Nephron (organoid): ENCODE measurements around the gene SMARCC1.

Experiments used
- H3K27ac Mint-ChIP-seq, 3 experiments: 2 replicates each; pipeline ENCODE4 v1.8.0; 2020; ENCODE audit warnings: mixed read lengths in 3 of 3, mild to moderate bottlenecking in 2 of 3, moderate library complexity in 1 of 3
- H3K27me3 Mint-ChIP-seq: 2 replicates; pipeline ENCODE4 v1.8.0; 2021; ENCODE audit warnings: low read depth, mild to moderate bottlenecking, moderate library complexity, mixed read lengths
- H3K36me3 Mint-ChIP-seq: 2 replicates; pipeline ENCODE4 v1.8.0; 2020; ENCODE audit warnings: low read depth, mixed read lengths
- H3K4me1 Mint-ChIP-seq: 2 replicates; pipeline ENCODE4 v1.8.0; 2020; ENCODE audit warnings: mixed read lengths
- H3K4me3 Mint-ChIP-seq, 3 experiments: 2 replicates each; pipeline ENCODE4 v1.8.0; 2020; ENCODE audit warnings: mild to moderate bottlenecking in 3 of 3, mixed read lengths in 3 of 3, moderate library complexity in 2 of 3
- H3K9me3 Mint-ChIP-seq: 2 replicates; pipeline ENCODE4 v1.8.0; 2020; ENCODE audit warnings: mixed read lengths
- TF ChIP-seq, protein P1 (sequence below), 3 experiments: fragments of 200-600 bp; sonication (generic); IDR thresholded peaks; one replicate each; pipeline ENCODE4 v1.5.0; 2021; ENCODE audit warnings: antibody characterized with exemption in 3 of 3; ENCODE audit not compliant: unreplicated experiment in 3 of 3

The SMARCC1 gene

DNA sequence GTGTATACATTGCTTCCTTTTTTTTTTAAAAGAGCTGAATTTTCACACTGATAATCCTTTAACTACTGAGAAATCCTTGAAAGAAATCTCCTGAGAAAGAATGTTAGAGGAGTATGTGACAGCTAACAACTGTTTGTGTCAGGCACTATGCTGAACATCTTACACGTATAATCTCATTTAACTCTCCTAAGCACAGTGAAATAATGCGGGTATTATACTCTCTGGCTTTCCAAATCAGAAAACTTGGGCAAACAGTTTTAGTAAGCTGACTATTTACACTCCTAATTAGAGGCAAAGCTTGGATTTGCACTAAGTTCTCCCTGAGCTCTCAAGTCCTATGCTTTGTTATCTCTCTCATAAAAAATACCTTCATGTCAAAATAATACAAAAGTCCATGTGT lies 69.3 kb downstream of the SMARCC1 start:
- Mint-ChIP-seq H3K27ac (no peak overlapping the region), H3K4me3 (no peak overlapping the region), H3K27me3 (no peaks in the 10 kb centered on the region), H3K9me3 (no peaks in the 10 kb centered on the region), H3K4me1 (no peaks in the 10 kb centered on the region), H3K36me3 (peaks cover 80% of the 10 kb centered on the region)
- TF ChIP-seq, protein P1, sequence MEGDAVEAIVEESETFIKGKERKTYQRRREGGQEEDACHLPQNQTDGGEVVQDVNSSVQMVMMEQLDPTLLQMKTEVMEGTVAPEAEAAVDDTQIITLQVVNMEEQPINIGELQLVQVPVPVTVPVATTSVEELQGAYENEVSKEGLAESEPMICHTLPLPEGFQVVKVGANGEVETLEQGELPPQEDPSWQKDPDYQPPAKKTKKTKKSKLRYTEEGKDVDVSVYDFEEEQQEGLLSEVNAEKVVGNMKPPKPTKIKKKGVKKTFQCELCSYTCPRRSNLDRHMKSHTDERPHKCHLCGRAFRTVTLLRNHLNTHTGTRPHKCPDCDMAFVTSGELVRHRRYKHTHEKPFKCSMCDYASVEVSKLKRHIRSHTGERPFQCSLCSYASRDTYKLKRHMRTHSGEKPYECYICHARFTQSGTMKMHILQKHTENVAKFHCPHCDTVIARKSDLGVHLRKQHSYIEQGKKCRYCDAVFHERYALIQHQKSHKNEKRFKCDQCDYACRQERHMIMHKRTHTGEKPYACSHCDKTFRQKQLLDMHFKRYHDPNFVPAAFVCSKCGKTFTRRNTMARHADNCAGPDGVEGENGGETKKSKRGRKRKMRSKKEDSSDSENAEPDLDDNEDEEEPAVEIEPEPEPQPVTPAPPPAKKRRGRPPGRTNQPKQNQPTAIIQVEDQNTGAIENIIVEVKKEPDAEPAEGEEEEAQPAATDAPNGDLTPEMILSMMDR (IDR thresholded peaks at IDR 0.05; ENCODE audit: unreplicated experiment in 3 of 3) = no peak

- Mint-ChIP-seq H3K9me3 (no peaks in the 10 kb centered on the region), H3K4me1 (no peaks in the 10 kb centered on the region), H3K27ac (no peak overlapping the region), H3K4me3 (no peak overlapping the region), H3K36me3 (peaks cover 82% of the 10 kb centered on the region), H3K27me3 (no peaks in the 10 kb centered on the region)
- TF ChIP-seq, protein P1 (IDR thresholded peaks at IDR 0.05; ENCODE audit: unreplicated experiment in 3 of 3) = no peak
These were observed 70.1 kb downstream of the SMARCC1 start for GRCh38 chr3:47711596-47711995.

DNA sequence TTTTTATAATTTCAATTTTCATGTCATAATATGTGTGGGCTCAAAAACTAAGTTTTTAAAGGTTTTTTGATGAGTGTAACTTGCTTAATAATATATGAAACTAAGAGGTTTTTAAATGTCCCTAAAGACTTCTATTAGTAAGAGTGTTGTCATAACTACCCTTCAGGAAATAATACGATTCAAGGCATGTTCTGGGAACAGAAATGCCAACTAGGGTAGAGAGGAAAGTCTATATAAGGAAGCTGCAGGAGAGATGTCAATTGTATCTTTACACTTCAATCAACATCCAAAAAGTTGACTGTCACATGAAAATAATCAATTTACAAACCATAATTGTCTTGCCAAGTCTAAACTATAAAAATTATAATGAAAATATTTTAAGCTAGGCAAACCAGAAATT lies 76.3 kb downstream of the SMARCC1 start:
- Mint-ChIP-seq H3K36me3 (peaks cover 80% of the 10 kb centered on the region), H3K4me1 (no peaks in the 10 kb centered on the region), H3K4me3 (no peak overlapping the region), H3K27ac (no peak overlapping the region), H3K9me3 (no peaks in the 10 kb centered on the region), H3K27me3 (no peaks in the 10 kb centered on the region)
- TF ChIP-seq, protein P1 (IDR thresholded peaks at IDR 0.05; ENCODE audit: unreplicated experiment in 3 of 3) = no peak

DNA sequence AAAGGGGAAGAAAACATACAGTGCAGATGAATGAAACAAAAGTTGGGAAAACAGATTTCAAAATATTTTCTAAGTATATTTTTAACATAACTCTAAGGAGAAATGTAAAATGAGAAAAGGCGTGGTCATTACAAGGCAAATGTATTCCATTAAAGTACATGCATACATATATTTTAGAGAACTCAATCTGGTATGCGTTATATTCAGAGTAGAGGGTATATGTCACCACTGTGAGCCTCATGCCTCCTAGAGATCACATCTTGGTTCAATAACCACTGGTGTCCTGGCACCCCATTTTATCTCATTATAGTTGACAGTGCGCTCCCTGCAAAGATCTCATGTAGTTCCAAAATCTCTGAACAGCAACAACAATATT lies 77.5 kb downstream of the SMARCC1 start:
- H3K27ac Mint-ChIP-seq = no peak overlapping the region
- H3K9me3 Mint-ChIP-seq = no peaks in the 10 kb centered on the region
- H3K27me3 Mint-ChIP-seq = no peaks in the 10 kb centered on the region
- TF ChIP-seq, protein P1 (IDR thresholded peaks at IDR 0.05; ENCODE audit: unreplicated experiment in 3 of 3) = no peak
- peaks cover 78% of the 10 kb centered on the region for H3K36me3 Mint-ChIP-seq
- no peaks in the 10 kb centered on the region for H3K4me1 Mint-ChIP-seq
- no peak overlapping the region for H3K4me3 Mint-ChIP-seq

DNA sequence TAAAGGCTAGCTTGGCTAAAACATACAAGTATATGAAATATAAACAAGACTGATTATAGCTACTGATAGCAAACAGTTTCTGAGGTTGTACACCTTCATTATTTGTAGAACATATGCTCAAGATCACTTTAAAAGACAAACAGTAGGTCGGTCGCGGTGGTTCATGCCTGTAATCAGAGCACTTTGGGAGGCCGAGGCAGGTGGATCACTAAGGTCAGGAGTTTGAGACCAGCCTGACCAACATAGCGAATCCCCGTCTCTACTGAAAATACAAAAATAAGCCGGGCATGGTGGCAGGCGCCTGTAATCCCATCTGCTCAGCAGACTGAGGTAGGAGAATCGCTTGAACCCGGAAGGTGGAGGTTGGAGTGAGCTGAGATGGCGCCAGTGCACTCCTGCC lies 80.3 kb downstream of the SMARCC1 start:
- TF ChIP-seq, protein P1 (IDR thresholded peaks at IDR 0.05; ENCODE audit: unreplicated experiment in 3 of 3) = no peak
- Mint-ChIP-seq H3K36me3 (peaks cover 73% of the 10 kb centered on the region), H3K4me1 (no peaks in the 10 kb centered on the region), H3K27me3 (no peaks in the 10 kb centered on the region), H3K4me3 (no peak overlapping the region), H3K9me3 (no peaks in the 10 kb centered on the region), H3K27ac (no peak overlapping the region)

- TF ChIP-seq, protein P1 (IDR thresholded peaks at IDR 0.05; ENCODE audit: unreplicated experiment in 3 of 3) = no peak
- H3K36me3 Mint-ChIP-seq = peaks cover 73% of the 10 kb centered on the region
These were observed 89.5 kb downstream of the SMARCC1 start for GRCh38 chr3:47692158-47692557.

More at GRCh38 chr3:47692158-47692557, 89.5 kb downstream of the SMARCC1 start:
- H3K4me3 Mint-ChIP-seq = no peak overlapping the region
- H3K9me3 Mint-ChIP-seq = no peaks in the 10 kb centered on the region
- H3K27me3 Mint-ChIP-seq = no peaks in the 10 kb centered on the region
- H3K27ac Mint-ChIP-seq = no peak overlapping the region
- H3K4me1 Mint-ChIP-seq = no peaks in the 10 kb centered on the region
